Activated naive CD4-positive, alpha-beta T cell treated with anti-CD3 and anti-CD28 coated beads, Interleukin-2, amount 10 ng/mL, durations not matched to agents 7 days and 5 days (primary cell): ENCODE data around the gene SMIM32.

Experiments used
- CTCF ChIA-PET: fragments of 350-600 bp; sonication (Branson Sonifier 250); formaldehyde crosslinking; loops from one replicate; lab custom pipeline; 2021; ENCODE audit warnings: antibody characterized with exemption; lab: Charles Lee
- DNase-seq: peaks from one replicate; pipeline ENCODE4 v3.0.0-alpha.2; 2020
- H3K27ac Mint-ChIP-seq: one replicate; pipeline ENCODE4 v1.8.0; 2021; ENCODE audit warnings: mild to moderate bottlenecking, moderate library complexity, mixed read lengths
- H3K27me3 Mint-ChIP-seq: one replicate; pipeline ENCODE4 v1.8.0; 2021; ENCODE audit warnings: mild to moderate bottlenecking, mixed read lengths
- H3K36me3 Mint-ChIP-seq: one replicate; pipeline ENCODE4 v1.8.0; 2021; ENCODE audit warnings: mixed read lengths
- H3K4me1 Mint-ChIP-seq: one replicate; pipeline ENCODE4 v1.8.0; 2021; ENCODE audit warnings: mixed read lengths
- H3K4me3 Mint-ChIP-seq: one replicate; pipeline ENCODE4 v1.8.0; 2021; ENCODE audit warnings: mild to moderate bottlenecking, moderate library complexity, mixed read lengths
- H3K9me3 Mint-ChIP-seq: one replicate; pipeline ENCODE4 v1.8.0; 2021; ENCODE audit warnings: mixed read lengths

Gene SMIM32

DNA sequence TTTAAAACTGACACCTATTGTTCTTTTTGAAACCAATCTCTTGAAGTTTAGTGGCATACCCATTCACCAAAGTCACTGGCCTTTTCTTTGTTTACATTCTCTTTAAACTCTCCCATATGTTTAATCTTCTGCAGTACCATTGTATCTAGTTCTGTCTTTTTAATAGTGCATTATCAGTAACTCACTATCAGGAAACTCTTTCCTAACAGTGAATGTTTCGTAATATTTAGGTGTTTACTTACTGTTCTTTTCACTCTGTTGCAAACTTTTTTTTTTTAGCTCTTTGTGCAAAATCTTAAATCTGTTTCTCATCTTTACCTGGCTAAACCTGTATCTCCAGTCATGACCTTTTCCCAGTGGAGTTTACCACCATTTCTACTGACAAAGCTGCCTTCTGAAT is 43.1 kb downstream of the SMIM32 start:
- H3K36me3 Mint-ChIP-seq = no peaks in the 10 kb centered on the region
- CTCF ChIA-PET = no interaction called here
- H3K27me3 Mint-ChIP-seq = no peaks in the 10 kb centered on the region
- H3K4me3 Mint-ChIP-seq = no peak overlapping the region
- DNase-seq = no peak
- no peaks in the 10 kb centered on the region for H3K9me3 Mint-ChIP-seq
- no peak overlapping the region for H3K27ac Mint-ChIP-seq
- H3K4me1 Mint-ChIP-seq = no peaks in the 10 kb centered on the region

DNA sequence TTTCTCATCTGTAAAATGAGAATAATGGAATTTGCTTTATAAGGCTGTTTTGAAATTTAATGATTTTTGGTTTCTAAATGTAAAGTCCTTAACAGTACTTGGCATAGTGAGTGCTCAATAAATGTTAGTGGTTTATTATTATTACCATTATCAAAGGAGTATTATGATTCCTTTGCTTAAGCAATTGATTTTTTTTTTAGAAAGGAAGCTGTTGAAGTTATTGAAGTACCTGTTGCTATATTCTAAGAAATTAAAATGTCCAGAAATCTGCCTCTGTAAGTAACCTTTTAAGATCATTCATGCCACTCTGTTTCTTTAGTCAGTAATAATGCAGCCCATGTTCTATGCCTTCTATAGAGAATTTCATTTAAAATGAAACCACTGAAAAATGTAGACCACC is 45.3 kb downstream of the SMIM32 start:
- no peak overlapping the region for H3K4me3 Mint-ChIP-seq
- no peak for DNase-seq
- CTCF ChIA-PET = no interaction called here
- no peaks in the 10 kb centered on the region for H3K36me3 Mint-ChIP-seq
- H3K27me3 Mint-ChIP-seq = no peaks in the 10 kb centered on the region
- no peak overlapping the region for H3K27ac Mint-ChIP-seq
- no peaks in the 10 kb centered on the region for H3K9me3 Mint-ChIP-seq
- no peaks in the 10 kb centered on the region for H3K4me1 Mint-ChIP-seq

- DNase-seq = no peak
- Mint-ChIP-seq H3K4me1 (no peaks in the 10 kb centered on the region), H3K27ac (no peak overlapping the region), H3K27me3 (no peaks in the 10 kb centered on the region), H3K36me3 (no peaks in the 10 kb centered on the region), H3K4me3 (no peak overlapping the region), H3K9me3 (no peaks in the 10 kb centered on the region)
- CTCF ChIA-PET = no interaction called here
Observed at GRCh38 chr5:136146201-136146600, 46.8 kb downstream of the SMIM32 start.

- Mint-ChIP-seq H3K4me3 (no peak overlapping the region), H3K27me3 (no peaks in the 10 kb centered on the region), H3K9me3 (no peaks in the 10 kb centered on the region), H3K36me3 (no peaks in the 10 kb centered on the region), H3K27ac (no peak overlapping the region), H3K4me1 (no peaks in the 10 kb centered on the region)
- CTCF ChIA-PET = no interaction called here
- no peak for DNase-seq
Observed at GRCh38 chr5:136145030-136145429, 47.9 kb downstream of the SMIM32 start.

DNA sequence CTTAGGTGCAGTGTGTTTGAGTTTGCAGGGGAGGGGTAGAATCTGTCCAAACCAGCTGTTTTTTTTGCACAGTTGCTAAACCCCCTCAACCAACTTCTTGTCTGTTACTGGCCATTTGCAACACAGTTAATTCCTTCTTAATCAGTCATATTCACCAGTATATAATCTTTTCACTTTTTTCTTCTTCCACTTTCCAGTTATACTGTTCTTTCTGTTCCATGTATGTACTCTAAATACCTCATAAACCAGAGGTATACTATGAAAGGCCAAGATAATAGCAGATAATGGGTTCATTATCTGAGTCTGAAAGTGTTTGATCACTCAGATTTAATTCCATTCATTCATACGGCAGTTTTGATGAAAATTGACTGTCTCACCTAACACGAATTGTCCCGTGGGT is 49.2 kb downstream of the SMIM32 start:
- Mint-ChIP-seq H3K9me3 (no peaks in the 10 kb centered on the region), H3K27ac (no peak overlapping the region), H3K27me3 (no peaks in the 10 kb centered on the region), H3K36me3 (no peaks in the 10 kb centered on the region), H3K4me1 (no peaks in the 10 kb centered on the region), H3K4me3 (no peak overlapping the region)
- CTCF ChIA-PET = no interaction called here
- no peak for DNase-seq

DNA sequence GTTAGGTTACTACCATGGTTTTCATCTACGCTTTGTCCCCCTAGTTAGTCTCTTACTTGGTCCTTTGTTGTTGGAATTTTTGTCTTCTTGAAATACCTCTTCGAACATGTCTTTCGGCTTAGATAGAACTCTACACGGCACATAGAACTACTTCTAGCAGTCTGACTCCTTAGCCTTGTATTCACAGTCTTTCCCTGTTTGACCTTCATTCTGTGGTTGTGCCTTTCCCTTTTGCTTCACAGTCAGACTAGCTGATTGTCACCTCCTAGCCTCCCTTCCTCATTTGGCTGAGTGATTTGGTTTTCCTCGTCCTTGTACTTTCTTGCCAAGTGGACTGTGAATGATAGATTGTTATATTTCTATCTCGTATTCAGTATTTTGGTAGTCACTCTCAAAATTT is 49.6 kb downstream of the SMIM32 start:
- Mint-ChIP-seq H3K36me3 (no peaks in the 10 kb centered on the region), H3K27me3 (no peaks in the 10 kb centered on the region), H3K27ac (no peak overlapping the region), H3K4me1 (no peaks in the 10 kb centered on the region), H3K4me3 (no peak overlapping the region), H3K9me3 (no peaks in the 10 kb centered on the region)
- no peak for DNase-seq
- CTCF ChIA-PET = no interaction called here

DNA sequence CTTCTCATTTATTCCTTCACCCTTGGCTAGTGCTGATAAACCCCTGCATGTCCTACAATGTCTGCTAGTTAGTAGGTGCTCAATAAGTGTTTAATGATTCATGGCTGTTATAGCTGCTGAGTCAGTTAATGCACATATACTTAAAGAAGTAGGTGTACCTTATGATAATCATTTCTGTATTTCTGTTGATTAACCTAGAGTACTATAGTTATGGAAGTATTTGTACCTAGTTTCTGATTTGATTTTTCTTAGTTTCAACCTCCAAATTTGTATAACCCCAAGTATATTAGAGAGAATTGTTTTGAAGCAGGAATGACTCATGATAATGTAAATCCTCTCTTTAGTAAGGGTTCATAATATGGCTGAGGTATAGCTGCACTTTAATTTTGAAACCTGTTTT is 51.4 kb downstream of the SMIM32 start:
- H3K36me3 Mint-ChIP-seq = no peaks in the 10 kb centered on the region
- no peaks in the 10 kb centered on the region for H3K4me1 Mint-ChIP-seq
- H3K9me3 Mint-ChIP-seq = no peaks in the 10 kb centered on the region
- no peak for DNase-seq
- no peak overlapping the region for H3K4me3 Mint-ChIP-seq
- peaks cover 3% of the 10 kb centered on the region for H3K27me3 Mint-ChIP-seq
- H3K27ac Mint-ChIP-seq = no peak overlapping the region
- CTCF ChIA-PET = no interaction called here
